GM18511 (cell line): ENCODE measurements around the gene PKHD1.
"Not testable (repeated sequence)": the region's sequence is repeated elsewhere in the genome, so short reads cannot be mapped to it uniquely, and the experiment has no call there.

ENCODE experiments used
- ATAC-seq: cut with Tn5 transposase; IDR thresholded peaks from one replicate; pipeline ENCODE4 v1.9.1; 2021; ENCODE audit warnings: mild to moderate bottlenecking, moderate library complexity; ENCODE audit not compliant: unreplicated experiment

The PKHD1 gene

DNA sequence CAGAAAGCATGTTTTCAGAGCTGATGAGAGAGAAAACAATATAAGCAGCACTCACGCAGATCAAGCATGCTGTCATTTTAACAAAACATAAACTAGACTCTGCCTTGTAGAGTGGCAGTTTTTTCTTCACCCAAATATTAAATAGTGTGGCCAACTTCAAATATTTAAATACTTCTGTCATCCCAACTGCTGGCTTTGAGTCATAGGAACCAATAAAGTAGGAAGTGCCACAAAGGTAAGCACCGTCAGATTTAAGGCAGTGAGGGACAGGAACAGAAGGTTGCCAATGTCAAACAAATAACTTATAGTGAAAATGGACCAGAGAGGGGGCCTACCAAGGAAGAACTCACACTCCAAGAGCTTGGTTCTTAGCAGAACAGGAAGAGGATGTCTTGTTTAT is 222.2 kb downstream of the PKHD1 start:
- ATAC-seq: no peak

- ATAC-seq: no peak
Measured at GRCh38 chr6:51857134-51857533, 230.3 kb downstream of the PKHD1 start.

DNA sequence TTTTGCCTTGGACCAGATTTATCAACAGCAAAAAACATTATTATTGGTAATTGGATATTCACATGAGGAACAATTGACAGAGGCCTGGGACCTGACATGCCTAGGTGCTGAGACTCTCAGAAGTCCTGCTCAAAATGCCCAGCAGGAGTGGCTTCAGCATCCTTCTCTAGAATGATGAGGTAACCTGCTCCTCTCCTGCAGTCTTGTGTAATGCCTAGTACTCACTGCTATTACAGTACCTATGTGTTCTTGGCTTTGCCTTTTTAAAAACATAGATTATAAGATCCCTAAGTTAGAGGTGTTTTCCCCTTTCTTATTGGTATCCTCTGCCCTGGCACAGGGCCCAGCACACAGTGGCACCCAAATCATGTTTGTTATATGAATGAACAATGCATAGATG is 230.9 kb downstream of the PKHD1 start:
- ATAC-seq: no peak

- ATAC-seq: peak; percentile 87
Measured at GRCh38 chr6:51855310-51856082, 231.9 kb downstream of the PKHD1 start.

- ATAC-seq: peak; percentile 24
Measured at GRCh38 chr6:51854876-51855275, 232.5 kb downstream of the PKHD1 start.

DNA sequence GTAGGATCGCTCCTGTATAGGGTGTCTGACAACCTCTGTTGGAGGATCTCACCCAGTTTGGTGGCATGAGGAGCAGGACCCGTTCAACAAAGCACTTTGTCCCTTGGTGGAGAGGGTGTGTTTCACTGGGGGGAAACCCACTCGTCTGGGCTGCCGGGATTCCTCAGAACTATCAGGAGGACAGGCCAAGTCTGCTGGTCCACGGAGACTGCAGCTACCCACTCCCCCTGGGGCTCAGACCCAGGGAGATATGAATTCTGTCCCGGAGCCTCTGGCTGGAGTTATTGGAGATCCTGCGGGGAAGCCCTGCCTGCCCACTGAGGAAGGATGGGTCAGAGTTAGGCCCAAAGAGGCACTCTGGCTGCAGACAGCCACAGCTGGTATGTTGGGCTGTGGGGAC is 233.1 kb downstream of the PKHD1 start:
- ATAC-seq: no peak

GRCh38 chr6:51853109-51853508 is 234.3 kb downstream of the PKHD1 start:
- ATAC-seq: not testable (repeated sequence)

GRCh38 chr6:51846531-51846930 is 240.9 kb downstream of the PKHD1 start:
- ATAC-seq: no peak

- ATAC-seq: no peak
Measured at GRCh38 chr6:51844336-51844735, 243.1 kb downstream of the PKHD1 start.

GRCh38 chr6:51843456-51844056 is 243.9 kb downstream of the PKHD1 start:
- ATAC-seq: no peak

GRCh38 chr6:51842804-51843378 is 244.5 kb downstream of the PKHD1 start:
- no peak for ATAC-seq

GRCh38 chr6:51842061-51842803 is 245.2 kb downstream of the PKHD1 start:
- no peak for ATAC-seq

- ATAC-seq: no peak
Measured at GRCh38 chr6:51841626-51842025, 245.8 kb downstream of the PKHD1 start.

- no peak for ATAC-seq
Measured at GRCh38 chr6:51839726-51840374, 247.6 kb downstream of the PKHD1 start.

DNA sequence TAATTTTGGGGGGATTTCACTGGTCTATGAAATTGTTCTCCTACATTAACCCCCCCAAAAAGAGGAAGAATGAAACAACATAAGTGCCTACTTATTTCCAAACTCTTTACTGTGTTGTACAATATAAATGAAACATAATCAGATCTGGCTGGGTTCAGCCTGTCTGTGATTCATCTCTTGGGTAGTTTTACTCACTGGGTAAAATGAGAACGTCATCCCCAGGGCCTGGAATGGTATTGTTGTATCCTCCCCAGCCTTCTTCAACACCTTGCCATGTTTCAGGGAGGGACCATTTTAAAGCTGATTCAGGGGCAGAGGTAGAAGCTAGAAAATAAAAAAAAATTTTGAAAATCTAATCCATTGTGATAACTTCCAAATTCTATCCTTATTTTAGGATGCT is 256.7 kb downstream of the PKHD1 start:
- ATAC-seq: no peak

- no peak for ATAC-seq
Measured at GRCh38 chr6:51827580-51827979, 259.8 kb downstream of the PKHD1 start.

DNA sequence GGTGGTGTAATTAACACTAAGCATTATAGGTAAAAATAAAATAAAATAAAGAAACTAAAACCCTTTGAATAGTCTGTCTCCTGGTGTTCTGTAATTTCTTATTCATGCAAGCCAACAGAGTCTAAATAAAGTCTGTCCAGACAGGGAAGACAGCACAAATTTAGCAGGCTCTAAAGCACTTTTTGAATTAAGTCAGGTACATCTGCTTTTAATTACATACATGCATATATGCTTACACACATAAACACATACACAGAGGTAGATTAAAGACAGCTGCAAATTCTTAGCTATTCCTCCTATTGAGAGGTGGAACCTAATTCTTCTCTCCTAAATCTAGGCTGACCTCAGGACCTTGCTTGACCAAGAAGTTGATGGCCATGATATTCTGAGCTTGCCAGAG is 262.5 kb downstream of the PKHD1 start:
- ATAC-seq: no peak

GRCh38 chr6:51820555-51820954 is 266.9 kb downstream of the PKHD1 start:
- ATAC-seq: no peak

- no peak for ATAC-seq
Measured at GRCh38 chr6:51818520-51819022, 268.8 kb downstream of the PKHD1 start.

- no peak for ATAC-seq
Measured at GRCh38 chr6:51817832-51818231, 269.6 kb downstream of the PKHD1 start.

- peak; percentile 58 for ATAC-seq
Measured at GRCh38 chr6:51814418-51814817, 273.0 kb downstream of the PKHD1 start.
